Spinal cord (tissue), 10 donors: ENCODE data around the gene RNF5. TPM values are rescaled to one million over a fixed set of nuclear protein-coding genes. Genes with fewer than 3 reads are reported as not detected.

Source experiments
- DNase-seq, 6 donors: peaks; one replicate each; pipeline versions ENCODE4 v3.0.0 to v3.0.0-alpha.2; 2013 to 2015; ENCODE audit warnings: low spot score in 6 of 6, low read depth in 4 of 6
- H3K27ac ChIP-seq: one replicate; pipeline ENCODE4 v1.5.1; 2013; ENCODE audit warnings: low read depth, low read length, control low read depth
- H3K27me3 ChIP-seq: one replicate; pipeline ENCODE4 v1.6.1; 2013; ENCODE audit warnings: low read length; ENCODE audit not compliant: control insufficient read depth, insufficient read depth
- H3K36me3 ChIP-seq: one replicate; pipeline ENCODE4 v1.6.1; 2013; ENCODE audit warnings: low read length; ENCODE audit not compliant: control insufficient read depth, insufficient read depth
- H3K4me1 ChIP-seq: one replicate; pipeline ENCODE4 v1.6.1; 2013; ENCODE audit warnings: low read length; ENCODE audit not compliant: control insufficient read depth, insufficient read depth
- H3K4me3 ChIP-seq: one replicate; pipeline ENCODE4 v1.5.1; 2013; ENCODE audit warnings: low read depth, low read length, control low read depth
- H3K9me3 ChIP-seq: one replicate; pipeline ENCODE4 v1.6.1; 2013; ENCODE audit warnings: low read length; ENCODE audit not compliant: control insufficient read depth, insufficient read depth
- WGBS: methylation state at CpG from one replicate; pipeline ENCODE4 v1.1.5; 2013; ENCODE audit warnings: missing lambda C conversion rate; ENCODE audit not compliant: insufficient coverage; 5-methylcytosine and 5-hydroxymethylcytosine counted together
- polyA plus RNA-seq, 2 donors: library from polyadenylated mRNA; unstranded; fragments of 120-200 nt; gene quantifications; one replicate each; pipeline ENCODE4 v1.2.1, GENCODE V29; 2013; ENCODE audit not compliant: insufficient read length in 2 of 2
- total RNA-seq, 2 donors: library from RNA; depleted of rRNA in 1 of 2; stranded (reverse); fragments of 120-200 nt in 1 of 2; fragments of >200 nt in 1 of 2; gene quantifications; one replicate each; pipeline versions ENCODE4 v1.2.3 to v1.2.4, GENCODE V29; 2013 to 2014
- donor health status: healthy.

RNF5 gene
- total and polyA plus RNA-seq, 4 donors, result 56.6 to 98.7 (median 83.2) TPM

DNA sequence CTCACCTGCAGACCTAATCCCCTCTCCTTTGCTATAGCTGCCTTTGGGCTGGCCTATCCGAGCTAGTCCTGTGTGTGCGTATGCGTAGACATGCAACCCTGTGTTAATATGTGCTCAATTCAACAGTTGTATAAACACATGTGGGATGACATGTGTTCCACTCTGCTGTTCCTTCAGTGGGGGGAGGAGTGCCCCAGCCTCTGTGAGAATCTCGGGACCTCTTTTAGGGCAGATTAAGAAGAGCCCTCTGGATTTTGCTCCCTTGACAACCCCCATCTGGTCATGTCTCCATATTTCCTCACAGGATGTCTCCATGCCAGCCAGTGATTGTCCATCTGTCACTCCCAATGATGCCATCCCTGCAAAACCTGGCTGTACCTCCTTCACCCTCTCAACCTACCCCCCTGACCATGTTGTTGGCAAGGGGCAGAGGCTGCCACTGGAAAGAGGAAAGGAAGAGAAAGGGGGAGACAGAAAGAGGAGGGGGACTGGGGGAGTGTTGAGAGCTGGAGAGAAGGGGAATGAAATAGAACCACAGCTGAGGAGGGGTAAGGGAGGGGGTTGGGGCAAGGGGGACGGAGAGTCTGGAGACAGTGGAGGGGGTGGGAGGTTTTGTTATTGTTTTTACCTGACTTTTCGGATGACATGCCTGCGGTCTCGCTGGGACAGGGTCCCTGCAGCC is 26.9 kb upstream of the RNF5 start:
- peak in 2 of 6 donors; percentile 31 to 74 for DNase-seq
- 42% methylated on average over 3 of the region's 8 CpGs for WGBS
- Histone ChIP-seq H3K27ac (peak overlapping the region; percentile 29), H3K27me3 (peaks cover 19% of the 10 kb centered on the region), H3K36me3 (peaks cover 16% of the 10 kb centered on the region), H3K4me1 (peaks cover 62% of the 10 kb centered on the region), H3K9me3 (no peaks in the 10 kb centered on the region), H3K4me3 (peak overlapping the region; percentile 16)

- peaks cover 19% of the 10 kb centered on the region for H3K27me3 ChIP-seq
- peaks cover 62% of the 10 kb centered on the region for H3K4me1 ChIP-seq
- H3K36me3 ChIP-seq, result peaks cover 22% of the 10 kb centered on the region
- H3K4me3 ChIP-seq, result peak within 1 kb of the TSS; percentile 93
- 36% methylated on average over 3 of the region's 24 CpGs for WGBS
- peak in 2 of 6 donors; percentile 73 to 82 for DNase-seq
- H3K27ac ChIP-seq, result peak within 1 kb of the TSS; percentile 94
- H3K9me3 ChIP-seq, result no peaks in the 10 kb centered on the region
These were observed 26.1 kb upstream of the RNF5 start, which contains the start of gene PRRT1 for GRCh38 chr6:32151863-32152768. PRRT1 (minus strand) TSS chr6:32151939; CDS start chr6:32151827, 112 bp downstream.

- Histone ChIP-seq H3K36me3 (peaks cover 31% of the 10 kb centered on the region), H3K27ac (peak overlapping the region; percentile 94), H3K27me3 (peaks cover 19% of the 10 kb centered on the region), H3K4me3 (peak overlapping the region; percentile 93), H3K9me3 (no peaks in the 10 kb centered on the region), H3K4me1 (peaks cover 62% of the 10 kb centered on the region)
- WGBS, result 6% methylated on average over 24 of the region's 35 CpGs
- DNase-seq, result peak in 2 of 6 donors; percentile 37 to 38
These were observed 25.2 kb upstream of the RNF5 start for GRCh38 chr6:32152769-32153563.

GRCh38 chr6:32153564-32154513 is 24.4 kb upstream of the RNF5 start, which contains the start of gene PPT2:
PPT2 (plus strand) TSS chr6:32154141; CDS start chr6:32154595, 454 bp downstream.
- H3K4me1 ChIP-seq, result peaks cover 56% of the 10 kb centered on the region
- DNase-seq, result peak; percentile 89 to 98 (median 90)
- peaks cover 36% of the 10 kb centered on the region for H3K36me3 ChIP-seq
- peak within 1 kb of the TSS; percentile 93 for H3K4me3 ChIP-seq
- peak within 1 kb of the TSS; percentile 94 for H3K27ac ChIP-seq
- no peaks in the 10 kb centered on the region for H3K9me3 ChIP-seq
- 0% methylated on average over 38 of the region's 52 CpGs for WGBS
- H3K27me3 ChIP-seq, result peaks cover 12% of the 10 kb centered on the region

DNA sequence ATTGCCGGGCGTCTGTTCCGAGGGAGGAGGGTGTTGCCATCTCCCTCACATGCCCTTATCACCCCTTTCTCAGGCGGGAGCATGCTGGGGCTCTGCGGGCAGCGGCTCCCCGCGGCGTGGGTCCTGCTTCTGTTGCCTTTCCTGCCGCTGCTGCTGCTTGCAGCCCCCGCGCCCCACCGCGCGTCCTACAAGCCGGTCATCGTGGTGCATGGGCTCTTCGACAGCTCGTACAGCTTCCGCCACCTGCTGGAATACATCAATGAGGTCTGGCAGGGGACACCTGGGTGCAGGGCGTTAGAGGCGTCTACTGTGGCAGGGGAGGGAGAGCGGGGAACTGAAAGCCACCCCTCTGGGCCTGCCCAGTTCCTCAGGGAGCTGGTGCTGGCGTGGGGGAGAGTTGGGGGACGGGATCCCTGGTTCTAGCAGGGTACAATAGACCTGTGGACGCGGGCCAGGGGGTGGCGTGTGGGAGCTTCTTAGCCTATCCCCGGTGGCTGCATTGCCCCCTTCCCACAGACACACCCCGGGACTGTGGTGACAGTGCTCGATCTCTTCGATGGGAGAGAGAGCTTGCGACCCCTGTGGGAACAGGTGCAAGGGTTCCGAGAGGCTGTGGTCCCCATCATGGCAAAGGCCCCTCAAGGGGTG is 23.6 kb upstream of the RNF5 start:
- 4% methylated on average over 30 of the region's 34 CpGs for WGBS
- Histone ChIP-seq H3K4me1 (peaks cover 48% of the 10 kb centered on the region), H3K9me3 (no peaks in the 10 kb centered on the region), H3K36me3 (peaks cover 36% of the 10 kb centered on the region), H3K4me3 (peak overlapping the region; percentile 93), H3K27ac (peak overlapping the region; percentile 94), H3K27me3 (peaks cover 6% of the 10 kb centered on the region)
- peak in 2 of 6 donors; percentile 76 to 85 for DNase-seq

GRCh38 chr6:32156891-32157290 is 21.3 kb upstream of the RNF5 start:
- H3K36me3 ChIP-seq, result peaks cover 41% of the 10 kb centered on the region
- H3K27ac ChIP-seq, result no peak overlapping the region
- 100% methylated on average over 1 of the region's 9 CpGs for WGBS
- H3K27me3 ChIP-seq, result no peaks in the 10 kb centered on the region
- no peaks in the 10 kb centered on the region for H3K9me3 ChIP-seq
- H3K4me3 ChIP-seq, result no peak overlapping the region
- no peak for DNase-seq
- H3K4me1 ChIP-seq, result peaks cover 33% of the 10 kb centered on the region

- H3K27me3 ChIP-seq, result no peaks in the 10 kb centered on the region
- H3K4me3 ChIP-seq, result no peak overlapping the region
- no peak overlapping the region for H3K27ac ChIP-seq
- peaks cover 30% of the 10 kb centered on the region for H3K4me1 ChIP-seq
- DNase-seq, result no peak
- no peaks in the 10 kb centered on the region for H3K9me3 ChIP-seq
- peaks cover 53% of the 10 kb centered on the region for H3K36me3 ChIP-seq
These were observed 20.2 kb upstream of the RNF5 start for GRCh38 chr6:32158052-32158451.

DNA sequence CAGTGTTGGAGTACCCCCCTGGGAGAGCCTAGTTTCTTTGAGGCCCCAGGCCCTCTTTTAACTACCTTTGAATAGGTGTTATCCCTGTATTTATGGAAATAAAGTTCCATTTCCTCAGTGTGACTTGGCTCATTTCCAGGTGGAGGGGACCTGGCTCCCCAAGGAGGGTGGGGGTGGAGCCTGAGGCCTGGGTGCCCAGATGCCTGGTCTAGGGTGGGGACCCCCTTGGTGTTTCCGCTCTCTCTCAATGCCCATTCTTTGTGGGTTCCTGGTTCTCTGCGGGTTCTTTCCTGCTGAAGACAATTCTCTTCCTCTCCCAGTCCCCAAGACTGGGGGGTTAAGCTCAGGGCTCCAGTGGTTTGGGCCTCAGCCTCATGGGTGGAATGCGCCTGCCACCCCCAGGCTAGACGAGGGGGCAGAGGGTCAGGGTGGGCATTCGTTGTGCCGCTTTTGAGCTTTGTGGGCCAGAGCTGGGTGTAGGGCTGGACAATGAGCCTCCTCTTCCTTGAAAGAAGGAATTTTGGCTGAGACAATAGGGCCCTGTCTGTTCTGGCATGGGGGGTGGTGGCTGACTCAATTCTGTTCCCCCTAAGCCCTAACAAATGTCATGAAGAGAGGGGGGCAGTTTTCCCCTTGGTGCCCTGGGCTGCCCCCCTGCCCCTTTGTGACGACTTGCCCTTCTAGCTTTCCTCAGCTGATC is 14.5 kb upstream of the RNF5 start:
- WGBS, result 71% methylated on average over 6 of the region's 7 CpGs
- Histone ChIP-seq H3K27me3 (no peaks in the 10 kb centered on the region), H3K9me3 (no peaks in the 10 kb centered on the region), H3K4me3 (peak overlapping the region; percentile 62), H3K36me3 (peaks cover 74% of the 10 kb centered on the region), H3K27ac (peak overlapping the region; percentile 68), H3K4me1 (peaks cover 21% of the 10 kb centered on the region)
- DNase-seq, result peak in 1 of 6 donors; percentile 58
